Measurements from ENCODE around the gene TXNRD3. TPM values are rescaled to one million over a fixed set of nuclear protein-coding genes. Genes with fewer than 3 reads are reported as not detected.

TXNRD3 gene
- total RNA-seq, 1 experiment from 2014 or later, result 7.8 TPM

GRCh38 chr3:126617571-126617970 is 37.4 kb downstream of the TXNRD3 start:
- intact Hi-C loops (cut with micrococcal nuclease), result no loop called here
- Histone ChIP-seq H3K4me3 (ENCODE audit: low read length) (no peak overlapping the region), H3K36me3 (ENCODE audit: low read depth, low read length) (peaks cover 3% of the 10 kb centered on the region; the same call in 1 of the 2 replicates), H3K9ac (ENCODE audit: low read length) (no peak overlapping the region), H3K27me3 (ENCODE audit: low read length) (no peaks in the 10 kb centered on the region), H3K4me1 (ENCODE audit: insufficient read depth, low read length) (peaks cover 18% of the 10 kb centered on the region), H3K9me3 (ENCODE audit: low read length) (no peaks in the 10 kb centered on the region), H3F3A (ENCODE audit: low read length, unreplicated experiment) (no peaks in the 10 kb centered on the region), H3K4me2 (ENCODE audit: low read length) (no peak overlapping the region), H3K9me2 (replicated peaks; ENCODE audit: low read length) (no peaks in the 10 kb centered on the region), H3K79me2 (ENCODE audit: low read length) (no peaks in the 10 kb centered on the region), H4K20me1 (ENCODE audit: low read length) (no peaks in the 10 kb centered on the region), H3K27ac (ENCODE audit: low read length) (no peak overlapping the region), H2AFZ (ENCODE audit: low read length) (no peak overlapping the region)
- BruUV-seq (replicated peaks), result no TSS peak
- TF ChIP-seq CTCF (conservative IDR thresholded peaks at IDR 0.05; ENCODE audit: low read depth, low read length) (no peak), EZH2 (IDR thresholded peaks at IDR 0.05; ENCODE audit: low read length, unreplicated experiment) (no peak), EZH2phosphoT487 (IDR thresholded peaks at IDR 0.05; ENCODE audit: borderline replicate concordance, low read length) (no peak)
- DNase-seq (no peak), ATAC-seq (no peak)
- ChIA-PET CTCF (no interaction called here), POLR2A (ENCODE audit: unreplicated experiment) (no interaction called here)

GRCh38 chr3:126616931-126617330 is 38.0 kb downstream of the TXNRD3 start:
- POLR2A ChIA-PET (ENCODE audit: unreplicated experiment), result no interaction called here
- Histone ChIP-seq H3F3A (ENCODE audit: low read length, unreplicated experiment) (no peaks in the 10 kb centered on the region), H3K9me3 (ENCODE audit: low read length) (no peaks in the 10 kb centered on the region), H3K36me3 (ENCODE audit: low read depth, low read length) (peaks cover 3% of the 10 kb centered on the region; the same call in 1 of the 2 replicates), H4K20me1 (ENCODE audit: low read length) (no peaks in the 10 kb centered on the region), H3K4me1 (ENCODE audit: insufficient read depth, low read length) (peaks cover 13% of the 10 kb centered on the region), H3K79me2 (ENCODE audit: low read length) (no peaks in the 10 kb centered on the region), H3K4me3 (ENCODE audit: low read length) (no peak overlapping the region), H3K27me3 (ENCODE audit: low read length) (no peaks in the 10 kb centered on the region), H3K9me2 (replicated peaks; ENCODE audit: low read length) (no peaks in the 10 kb centered on the region), H3K9ac (ENCODE audit: low read length) (no peak overlapping the region), H2AFZ (ENCODE audit: low read length) (no peak overlapping the region), H3K4me2 (ENCODE audit: low read length) (no peak overlapping the region), H3K27ac (ENCODE audit: low read length) (no peak overlapping the region)
- no TSS peak for BruUV-seq (replicated peaks)
- DNase-seq (peak; percentile 3), ATAC-seq (no peak)
- intact Hi-C loops (cut with micrococcal nuclease), result no loop called here
- CTCF ChIA-PET, result no interaction called here
- TF ChIP-seq EZH2 (IDR thresholded peaks at IDR 0.05; ENCODE audit: low read length, unreplicated experiment), result no peak
- no peak for TF ChIP-seq EZH2phosphoT487 (IDR thresholded peaks at IDR 0.05; ENCODE audit: borderline replicate concordance, low read length)
- no peak for TF ChIP-seq CTCF (conservative IDR thresholded peaks at IDR 0.05; ENCODE audit: low read depth, low read length)

- Histone ChIP-seq H3K4me1 (ENCODE audit: insufficient read depth, low read length) (peaks cover 3% of the 10 kb centered on the region; the same call in 1 of the 2 replicates), H2AFZ (ENCODE audit: low read length) (no peak overlapping the region), H3K4me3 (ENCODE audit: low read length) (no peak overlapping the region), H3K4me2 (ENCODE audit: low read length) (no peak overlapping the region), H3F3A (ENCODE audit: low read length, unreplicated experiment) (no peaks in the 10 kb centered on the region), H4K20me1 (ENCODE audit: low read length) (no peaks in the 10 kb centered on the region), H3K36me3 (ENCODE audit: low read depth, low read length) (peaks cover 3% of the 10 kb centered on the region; the same call in 1 of the 2 replicates), H3K27me3 (ENCODE audit: low read length) (no peaks in the 10 kb centered on the region), H3K9me2 (replicated peaks; ENCODE audit: low read length) (no peaks in the 10 kb centered on the region), H3K9me3 (ENCODE audit: low read length) (no peaks in the 10 kb centered on the region), H3K27ac (ENCODE audit: low read length) (no peak overlapping the region), H3K9ac (ENCODE audit: low read length) (no peak overlapping the region), H3K79me2 (ENCODE audit: low read length) (no peaks in the 10 kb centered on the region)
- no peak for TF ChIP-seq EZH2 (IDR thresholded peaks at IDR 0.05; ENCODE audit: low read length, unreplicated experiment)
- TF ChIP-seq CTCF (conservative IDR thresholded peaks at IDR 0.05; ENCODE audit: low read depth, low read length), result no peak
- TF ChIP-seq EZH2phosphoT487 (IDR thresholded peaks at IDR 0.05; ENCODE audit: borderline replicate concordance, low read length), result no peak
- POLR2A ChIA-PET (ENCODE audit: unreplicated experiment), result no interaction called here
- no TSS peak for BruUV-seq (replicated peaks)
- DNase-seq, result no peak
- CTCF ChIA-PET, result no interaction called here
- ATAC-seq, result no peak
- intact Hi-C loops (cut with micrococcal nuclease), result no loop called here
Measured at GRCh38 chr3:126613479-126614188, 41.3 kb downstream of the TXNRD3 start.

Data from PC-3 (cell line).